ENCODE results near the gene CNIH4. TPM values are rescaled to one million over a fixed set of nuclear protein-coding genes. Genes with fewer than 3 reads are reported as not detected.

CNIH4 gene
- total RNA-seq, 2 donors from 2014 or later: 31.0 to 55.5 TPM

- TF ChIP-seq CTCF (IDR thresholded peaks at IDR 0.05): no peak
- ATAC-seq (ENCODE audit: insufficient number of reproducible peaks, low FRiP score, low read depth): no peak
- H3K36me3 ChIP-seq: peaks cover 4% of the 10 kb centered on the region
Measured at GRCh38 chr1:224321706-224322105, 35.0 kb upstream of the CNIH4 start.

GRCh38 chr1:224325959-224326358 is 30.7 kb upstream of the CNIH4 start:
- H3K9me3 ChIP-seq: no peaks in the 10 kb centered on the region
- ATAC-seq (ENCODE audit: insufficient number of reproducible peaks, low FRiP score, low read depth) (no peak), DNase-seq (ENCODE audit: low spot score) (no peak)
- H3K36me3 ChIP-seq: no peaks in the 10 kb centered on the region
- H3K27me3 ChIP-seq (replicated peaks; ENCODE audit: insufficient read depth): no peaks in the 10 kb centered on the region
- H3K27ac ChIP-seq: no peak overlapping the region
- no peak for TF ChIP-seq CTCF (IDR thresholded peaks at IDR 0.05)
- peaks cover 14 to 21% of the 10 kb centered on the region in 2 donors for H3K4me1 ChIP-seq (ENCODE audit: control insufficient read depth in 1 of 2, low read depth in 2 of 2)
- H3K4me3 ChIP-seq: no peak overlapping the region

More at GRCh38 chr1:224321706-224322105, 35.0 kb upstream of the CNIH4 start:
- H3K27me3 ChIP-seq (replicated peaks; ENCODE audit: insufficient read depth): no peaks in the 10 kb centered on the region
- no peak for DNase-seq (ENCODE audit: low spot score)
- no peaks in the 10 kb centered on the region for H3K9me3 ChIP-seq
- H3K4me1 ChIP-seq (ENCODE audit: control insufficient read depth in 1 of 2, low read depth in 2 of 2): no peaks in the 10 kb centered on the region
- no peak overlapping the region for H3K4me3 ChIP-seq
- no peak overlapping the region for H3K27ac ChIP-seq

GRCh38 chr1:224328644-224329043 is 28.0 kb upstream of the CNIH4 start:
- H3K36me3 ChIP-seq: no peaks in the 10 kb centered on the region
- DNase-seq (ENCODE audit: low spot score) (no peak), ATAC-seq (ENCODE audit: insufficient number of reproducible peaks, low FRiP score, low read depth) (no peak)
- H3K27me3 ChIP-seq (replicated peaks; ENCODE audit: insufficient read depth): no peaks in the 10 kb centered on the region
- no peak for TF ChIP-seq CTCF (IDR thresholded peaks at IDR 0.05)
- H3K9me3 ChIP-seq: no peaks in the 10 kb centered on the region
- H3K4me3 ChIP-seq: peak overlapping the region; percentile 85
- no peak overlapping the region for H3K27ac ChIP-seq
- H3K4me1 ChIP-seq (ENCODE audit: control insufficient read depth in 1 of 2, low read depth in 2 of 2): peaks cover 18 to 25% of the 10 kb centered on the region in 2 donors

DNA sequence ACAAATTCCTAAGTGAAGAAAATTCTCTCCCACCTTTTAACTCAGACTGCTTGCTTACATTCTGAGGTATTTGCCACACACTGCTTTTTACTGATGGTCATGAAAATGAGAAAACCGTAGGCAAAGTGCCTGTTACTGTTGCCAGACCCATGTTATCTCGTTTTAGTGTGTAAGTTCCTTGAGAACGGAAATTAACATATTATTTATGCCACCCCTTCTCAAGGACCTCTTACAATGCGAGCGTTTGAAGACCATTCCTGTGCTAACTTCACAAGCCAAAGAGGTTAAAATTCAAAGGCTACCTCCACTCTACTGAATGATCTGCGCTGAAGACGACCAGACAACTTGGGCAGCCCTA is 27.2 kb upstream of the CNIH4 start:
- peaks cover 18 to 25% of the 10 kb centered on the region in 2 donors for H3K4me1 ChIP-seq (ENCODE audit: control insufficient read depth in 1 of 2, low read depth in 2 of 2)
- ATAC-seq (ENCODE audit: insufficient number of reproducible peaks, low FRiP score, low read depth): no peak
- no peaks in the 10 kb centered on the region for H3K9me3 ChIP-seq
- H3K36me3 ChIP-seq: no peaks in the 10 kb centered on the region
- peak overlapping the region; percentile 80 to 94 for H3K27ac ChIP-seq
- DNase-seq (ENCODE audit: low spot score): no peak
- TF ChIP-seq CTCF (IDR thresholded peaks at IDR 0.05): no peak
- H3K4me3 ChIP-seq: peak overlapping the region; percentile 85
- no peaks in the 10 kb centered on the region for H3K27me3 ChIP-seq (replicated peaks; ENCODE audit: insufficient read depth)

DNA sequence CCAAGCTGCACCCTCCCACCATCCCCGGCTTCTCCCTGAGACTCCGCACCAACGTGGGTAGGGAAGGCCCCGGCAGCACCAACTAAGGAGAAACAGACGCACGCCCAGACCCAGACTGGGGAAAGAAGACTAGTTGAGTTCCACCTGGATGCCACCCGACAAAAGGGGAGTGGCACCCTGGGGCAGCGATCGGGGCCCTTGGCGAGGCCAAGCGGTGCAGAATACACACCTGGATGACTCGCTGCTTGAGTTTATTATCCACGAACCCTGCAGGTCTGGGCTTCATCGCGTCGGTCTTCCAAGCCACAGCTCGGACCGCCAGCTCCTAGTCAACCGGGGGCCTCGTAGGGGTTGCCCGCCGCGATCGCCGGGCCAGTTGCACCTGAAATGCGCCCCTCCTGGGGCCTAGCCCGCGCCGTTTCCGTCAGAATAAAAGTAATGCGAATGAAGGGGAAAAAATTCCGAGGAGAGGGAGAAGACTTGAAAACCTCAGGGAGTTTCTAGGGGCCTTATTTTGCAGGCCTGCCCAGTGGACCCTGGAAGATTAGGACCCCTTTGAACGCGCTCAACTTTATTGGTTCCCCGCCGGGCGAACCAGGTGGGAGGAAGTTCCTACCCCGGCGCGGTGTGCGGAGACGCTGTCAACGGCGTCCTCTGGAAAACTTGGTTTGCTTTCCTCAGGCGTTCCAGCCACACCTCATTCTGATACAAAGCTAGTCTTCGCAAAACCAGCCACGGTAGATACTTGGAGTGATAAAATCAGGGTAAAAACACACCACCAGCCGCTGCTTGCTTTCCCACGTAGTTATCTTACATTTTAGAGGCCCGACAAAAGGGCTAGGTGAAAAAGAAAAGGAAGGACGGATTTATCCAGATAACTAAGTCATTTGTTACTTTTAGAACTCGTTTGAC is 26.6 kb upstream of the CNIH4 start, which contains the start of gene NVL:
Gene NVL (minus strand): TSS at position 331 of the 912 bp plus-strand sequence. CDS start 45 bp downstream, at position 286.
- no peak for TF ChIP-seq CTCF (IDR thresholded peaks at IDR 0.05)
- peak; percentile 20 for DNase-seq (ENCODE audit: low spot score)
- H3K9me3 ChIP-seq: no peaks in the 10 kb centered on the region

More for the DNA sequence above, 26.6 kb upstream of the CNIH4 start, which contains the start of gene NVL:
- Histone ChIP-seq H3K27me3 (replicated peaks; ENCODE audit: insufficient read depth) (no peaks in the 10 kb centered on the region), H3K36me3 (no peaks in the 10 kb centered on the region), H3K4me1 (ENCODE audit: control insufficient read depth in 1 of 2, low read depth in 2 of 2) (peaks cover 18 to 25% of the 10 kb centered on the region in 2 donors), H3K27ac (peak within 1 kb of the TSS; percentile 80 to 94), H3K4me3 (peak within 1 kb of the TSS; percentile 85)
- ATAC-seq (ENCODE audit: insufficient number of reproducible peaks, low FRiP score, low read depth): peak; percentile 88

Measured in thoracic aorta (tissue), 2 donors.